HG02588 (cell line): ENCODE data around the gene SLC35F2.

Experiments
- ATAC-seq: cut with Tn5 transposase; IDR thresholded peaks from one replicate; pipeline ENCODE4 v1.9.1; 2021; ENCODE audit warnings: mild to moderate bottlenecking, moderate library complexity; ENCODE audit not compliant: unreplicated experiment

The SLC35F2 gene

DNA sequence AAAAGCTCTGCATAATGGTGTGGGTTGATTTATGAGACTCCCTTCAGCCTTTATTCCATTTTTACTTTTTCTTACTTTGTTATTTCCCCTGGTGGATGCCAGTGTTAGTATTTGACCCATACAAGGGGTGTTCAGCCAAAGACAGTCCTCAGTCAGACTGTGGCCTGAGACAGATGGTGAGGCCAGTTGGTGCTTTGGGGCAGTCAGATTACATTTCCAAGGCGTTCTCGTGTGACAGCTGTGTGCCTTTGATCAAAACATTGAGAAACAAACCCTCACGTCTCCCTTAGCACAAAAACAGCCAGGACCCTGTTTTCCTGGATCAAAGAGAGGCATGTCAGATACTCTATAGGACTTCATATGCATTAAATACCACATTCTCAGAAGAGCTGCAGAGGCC, 115.4 kb downstream of the SLC35F2 start:
- ATAC-seq, result no peak

- ATAC-seq, result peak; percentile 79
These were observed 117.4 kb downstream of the SLC35F2 start for GRCh38 chr11:107741044-107741823.
